GM12864 (cell line): ENCODE results near the gene SMPD1.

Source experiments
- DNase-seq: peaks from one replicate; pipeline ENCODE4 v3.0.0-alpha.2; 2011; ENCODE audit warnings: low read depth
- H3K4me3 ChIP-seq: 2 replicates; pipeline ENCODE4 v1.5.1; 2011; ENCODE audit warnings: mild to moderate bottlenecking, low read depth, low read length, control low read depth
- TF ChIP-seq, protein P1 (sequence below): IDR thresholded peaks from 2 replicates; pipeline ENCODE4 v1.5.1; 2011; ENCODE audit warnings: low read depth, mild to moderate bottlenecking, moderate library complexity, low read length, control low read depth, inconsistent platforms; ENCODE audit errors: missing control alignments

Gene SMPD1

GRCh38 chr11:6354651-6355485 is 35.4 kb upstream of the SMPD1 start:
- H3K4me3 ChIP-seq: no peak overlapping the region
- DNase-seq: no peak
- TF ChIP-seq, protein P1, sequence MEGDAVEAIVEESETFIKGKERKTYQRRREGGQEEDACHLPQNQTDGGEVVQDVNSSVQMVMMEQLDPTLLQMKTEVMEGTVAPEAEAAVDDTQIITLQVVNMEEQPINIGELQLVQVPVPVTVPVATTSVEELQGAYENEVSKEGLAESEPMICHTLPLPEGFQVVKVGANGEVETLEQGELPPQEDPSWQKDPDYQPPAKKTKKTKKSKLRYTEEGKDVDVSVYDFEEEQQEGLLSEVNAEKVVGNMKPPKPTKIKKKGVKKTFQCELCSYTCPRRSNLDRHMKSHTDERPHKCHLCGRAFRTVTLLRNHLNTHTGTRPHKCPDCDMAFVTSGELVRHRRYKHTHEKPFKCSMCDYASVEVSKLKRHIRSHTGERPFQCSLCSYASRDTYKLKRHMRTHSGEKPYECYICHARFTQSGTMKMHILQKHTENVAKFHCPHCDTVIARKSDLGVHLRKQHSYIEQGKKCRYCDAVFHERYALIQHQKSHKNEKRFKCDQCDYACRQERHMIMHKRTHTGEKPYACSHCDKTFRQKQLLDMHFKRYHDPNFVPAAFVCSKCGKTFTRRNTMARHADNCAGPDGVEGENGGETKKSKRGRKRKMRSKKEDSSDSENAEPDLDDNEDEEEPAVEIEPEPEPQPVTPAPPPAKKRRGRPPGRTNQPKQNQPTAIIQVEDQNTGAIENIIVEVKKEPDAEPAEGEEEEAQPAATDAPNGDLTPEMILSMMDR: no peak

DNA sequence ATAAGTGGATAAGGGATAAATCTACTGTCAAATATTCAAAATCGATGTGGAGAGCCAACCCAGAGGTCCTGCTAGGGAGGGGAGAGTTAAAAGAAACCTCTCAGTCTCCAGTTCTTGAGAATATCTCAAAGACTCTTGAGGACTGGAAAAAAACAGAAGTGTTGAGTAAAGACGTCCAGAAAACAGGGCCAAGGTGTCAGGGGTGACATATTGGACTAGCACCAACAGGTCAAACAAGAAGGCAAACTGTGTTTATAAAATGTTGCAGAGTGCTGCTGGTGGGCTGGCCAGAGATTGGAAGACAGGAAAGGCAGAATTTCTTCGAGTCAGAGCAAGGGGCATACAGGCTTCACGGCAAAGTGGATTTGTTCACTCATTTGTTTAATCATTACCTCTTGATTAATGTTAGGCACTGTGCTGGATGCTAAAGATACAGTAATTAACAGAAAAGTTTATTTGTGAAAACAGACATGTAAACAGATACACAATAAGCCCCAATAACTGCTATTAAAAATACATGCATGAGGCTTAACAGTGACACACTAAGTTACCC is 33.7 kb upstream of the SMPD1 start:
- DNase-seq: no peak
- no peak overlapping the region for H3K4me3 ChIP-seq
- TF ChIP-seq, protein P1: no peak

GRCh38 chr11:6357222-6357621 is 33.1 kb upstream of the SMPD1 start:
- TF ChIP-seq, protein P1: no peak
- no peak overlapping the region for H3K4me3 ChIP-seq
- DNase-seq: no peak

- TF ChIP-seq, protein P1: no peak
- no peak for DNase-seq
These were observed 30.1 kb upstream of the SMPD1 start for GRCh38 chr11:6360183-6360582.

DNA sequence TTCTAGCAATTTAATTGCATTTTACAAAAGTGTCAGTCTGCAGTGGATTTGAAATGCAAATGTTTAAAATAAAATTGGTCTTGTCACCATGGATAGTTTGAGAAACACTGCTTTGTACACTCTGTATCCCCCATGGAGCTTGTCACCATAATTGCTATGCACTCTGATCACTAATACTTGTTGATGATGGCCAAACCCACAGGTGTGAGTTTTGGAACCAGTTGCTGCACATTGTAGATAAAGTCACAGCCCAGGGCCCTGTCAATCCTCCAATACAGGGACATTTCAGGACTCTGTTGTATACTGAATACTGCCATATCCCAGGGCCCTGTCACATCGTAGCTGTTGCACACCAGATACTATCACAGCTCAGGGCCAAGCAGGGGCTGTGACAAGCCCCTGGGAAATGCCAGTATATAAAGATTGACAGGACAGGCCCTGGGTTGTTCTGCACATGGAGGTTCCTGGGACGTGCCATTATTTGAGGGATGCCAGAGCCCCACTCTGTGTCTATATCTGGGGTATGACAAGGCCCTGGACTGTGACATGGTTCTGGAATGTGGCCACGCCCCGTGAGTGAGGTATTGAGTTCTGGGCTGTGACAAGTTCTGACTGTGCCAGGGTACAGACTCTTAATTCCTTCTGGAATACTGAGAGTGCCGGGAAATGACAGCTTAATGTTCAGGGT is 27.9 kb upstream of the SMPD1 start:
- H3K4me3 ChIP-seq: no peak overlapping the region
- TF ChIP-seq, protein P1: no peak
- DNase-seq: no peak

More at GRCh38 chr11:6360183-6360582, 30.1 kb upstream of the SMPD1 start:
- no peak overlapping the region for H3K4me3 ChIP-seq

- TF ChIP-seq, protein P1: peak; percentile 96
- H3K4me3 ChIP-seq: no peak overlapping the region
- peak; percentile 40 for DNase-seq
These were observed 27.2 kb upstream of the SMPD1 start for GRCh38 chr11:6362873-6363678.
